ENCODE measurements around the gene SCRN2.

The SCRN2 gene

DNA sequence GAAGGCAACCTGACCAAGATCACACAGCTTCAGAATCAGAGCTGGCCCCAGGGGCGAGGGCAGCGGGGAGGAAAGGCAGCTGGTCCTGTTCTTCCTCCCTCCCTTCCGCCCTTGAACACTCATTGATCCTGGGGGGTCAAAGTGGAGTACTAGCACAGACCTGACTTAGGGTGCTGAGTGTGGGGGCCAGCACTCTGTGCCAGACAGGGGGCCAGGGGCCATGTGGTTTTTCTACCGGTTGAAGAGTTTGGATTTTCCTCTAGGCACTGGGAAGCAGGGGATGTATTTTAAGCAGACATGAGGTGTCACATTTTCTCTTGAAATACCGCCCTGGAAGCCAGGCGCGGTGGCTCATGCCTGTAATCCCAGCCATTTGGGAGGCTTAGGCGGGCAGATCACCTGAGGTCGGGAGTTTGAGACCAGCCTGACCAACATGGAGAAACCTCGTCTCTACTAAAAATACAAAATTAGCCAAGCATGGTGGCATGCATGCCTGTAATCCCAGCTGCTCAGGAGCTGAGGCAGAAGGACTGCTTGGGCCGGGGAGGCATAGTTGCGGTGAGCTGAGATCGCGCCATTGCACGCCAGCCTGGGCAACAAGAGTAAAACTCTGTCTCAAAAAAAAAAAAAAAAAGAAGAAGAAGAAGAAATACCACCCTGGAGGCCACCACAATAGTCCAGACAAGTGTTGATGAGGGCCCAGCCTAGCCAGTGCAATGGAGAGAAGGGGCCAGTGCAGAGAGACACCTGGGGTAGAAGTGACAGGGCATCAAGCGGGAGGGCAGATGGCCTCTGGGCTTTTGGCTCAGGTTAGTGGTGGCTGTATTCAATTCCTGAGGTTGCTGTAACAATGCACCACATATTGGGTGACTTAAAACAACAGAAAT is 34.8 kb downstream of the SCRN2 start:
- no peaks in the 10 kb centered on the region for H3K36me3 ChIP-seq (ENCODE audit: control insufficient read depth, insufficient read depth, low read length)
- DNase-seq = no peak
- H3K4me1 ChIP-seq (ENCODE audit: control insufficient read depth, low read depth, low read length) = no peaks in the 10 kb centered on the region
- H3K79me2 ChIP-seq (ENCODE audit: control insufficient read depth, insufficient read depth, low read length) = no peaks in the 10 kb centered on the region
- no peak overlapping the region for H3K4me3 ChIP-seq (ENCODE audit: low read length)
- no peak overlapping the region for H2AK5ac ChIP-seq (ENCODE audit: low read length)
- no peak overlapping the region for H2BK15ac ChIP-seq (replicated peaks; ENCODE audit: low read depth)
- H3K9ac ChIP-seq (ENCODE audit: low read length) = no peak overlapping the region
- H3K79me1 ChIP-seq (ENCODE audit: low read length) = no peaks in the 10 kb centered on the region
- no peak overlapping the region for H3K56ac ChIP-seq (ENCODE audit: low read length)
- no CpG with 5 or more reads among the region's 16 CpGs for WGBS (ENCODE audit: extremely low coverage, insufficient coverage, low lambda C conversion rate)
- no peak overlapping the region for H4K8ac ChIP-seq (ENCODE audit: low read depth, low read length)
- no peak overlapping the region for H3K23ac ChIP-seq (ENCODE audit: low read length)
- H2BK120ac ChIP-seq (ENCODE audit: low read depth, low read length) = no peak overlapping the region
- no peak overlapping the region for H4K5ac ChIP-seq (ENCODE audit: low read length)
- no peak overlapping the region for H2BK5ac ChIP-seq (ENCODE audit: low read length)
- H3K18ac ChIP-seq (ENCODE audit: low read length) = no peak overlapping the region
- no peak overlapping the region for H3K4me2 ChIP-seq (ENCODE audit: low read length)
- H3K27ac ChIP-seq (ENCODE audit: low read depth, low read length) = no peak overlapping the region
- no peak overlapping the region for H3K4ac ChIP-seq (ENCODE audit: low read depth, low read length)
- H3K27me3 ChIP-seq (ENCODE audit: insufficient read depth, low read length, poor library complexity) = no peaks in the 10 kb centered on the region

DNA sequence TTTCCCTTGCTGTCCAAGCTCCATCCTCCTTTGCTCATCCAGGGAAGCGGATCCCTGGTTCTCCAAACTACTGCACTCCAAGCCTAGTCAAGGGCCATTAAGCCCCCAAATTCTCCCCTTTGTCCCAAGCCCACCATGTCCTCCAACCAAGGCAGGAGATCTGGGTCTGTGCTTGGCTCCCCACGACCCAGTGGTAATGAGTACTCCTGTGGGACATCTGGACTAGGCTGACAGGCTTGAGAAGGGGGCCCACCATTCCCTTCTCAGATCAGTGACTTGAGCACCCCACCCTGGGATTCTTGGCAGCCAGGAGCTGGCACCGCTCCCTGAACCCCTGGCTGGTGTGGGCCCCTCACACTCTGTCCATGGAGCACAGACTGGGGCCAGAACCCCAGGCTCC is 36.6 kb downstream of the SCRN2 start:
- Histone ChIP-seq H2BK15ac (replicated peaks; ENCODE audit: low read depth) (no peak overlapping the region), H3K27me3 (ENCODE audit: insufficient read depth, low read length, poor library complexity) (no peaks in the 10 kb centered on the region), H3K4me3 (ENCODE audit: low read length) (no peak overlapping the region), H3K36me3 (ENCODE audit: control insufficient read depth, insufficient read depth, low read length) (no peaks in the 10 kb centered on the region), H3K9ac (ENCODE audit: low read length) (no peak overlapping the region), H2BK120ac (ENCODE audit: low read depth, low read length) (no peak overlapping the region), H2BK5ac (ENCODE audit: low read length) (no peak overlapping the region), H3K4ac (ENCODE audit: low read depth, low read length) (no peak overlapping the region), H3K27ac (ENCODE audit: low read depth, low read length) (no peak overlapping the region), H3K79me1 (ENCODE audit: low read length) (no peaks in the 10 kb centered on the region), H4K5ac (ENCODE audit: low read length) (no peak overlapping the region), H3K23ac (ENCODE audit: low read length) (no peak overlapping the region), H2AK5ac (ENCODE audit: low read length) (no peak overlapping the region), H3K4me2 (ENCODE audit: low read length) (no peak overlapping the region), H4K8ac (ENCODE audit: low read depth, low read length) (no peak overlapping the region), H3K56ac (ENCODE audit: low read length) (no peak overlapping the region), H3K18ac (ENCODE audit: low read length) (no peak overlapping the region), H3K79me2 (ENCODE audit: control insufficient read depth, insufficient read depth, low read length) (no peaks in the 10 kb centered on the region), H3K4me1 (ENCODE audit: control insufficient read depth, low read depth, low read length) (no peaks in the 10 kb centered on the region)
- no CpG with 5 or more reads among the region's 3 CpGs for WGBS (ENCODE audit: extremely low coverage, insufficient coverage, low lambda C conversion rate)
- no peak for DNase-seq

DNA sequence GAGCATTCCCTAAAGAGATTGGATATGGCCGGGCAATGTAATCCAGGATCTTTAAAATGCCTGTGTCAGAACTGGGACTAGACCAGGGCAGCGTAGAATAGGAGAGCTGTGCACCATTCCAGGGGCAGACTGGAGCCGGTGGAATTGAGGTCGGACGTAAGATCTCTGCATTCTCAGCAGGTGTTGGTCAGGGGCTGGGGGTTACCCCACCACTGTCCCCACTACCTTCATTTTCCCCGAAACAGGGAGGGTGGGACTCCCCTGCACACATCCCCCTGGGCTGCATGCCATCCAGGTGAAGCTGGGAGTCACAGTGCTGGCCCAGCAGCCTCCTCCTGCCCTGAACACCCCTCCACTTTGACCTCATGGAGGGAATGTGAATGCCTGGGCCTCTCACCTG is 37.3 kb downstream of the SCRN2 start:
- no peaks in the 10 kb centered on the region for H3K79me2 ChIP-seq (ENCODE audit: control insufficient read depth, insufficient read depth, low read length)
- H3K36me3 ChIP-seq (ENCODE audit: control insufficient read depth, insufficient read depth, low read length) = no peaks in the 10 kb centered on the region
- H2AK5ac ChIP-seq (ENCODE audit: low read length) = no peak overlapping the region
- H2BK5ac ChIP-seq (ENCODE audit: low read length) = no peak overlapping the region
- no peak overlapping the region for H3K9ac ChIP-seq (ENCODE audit: low read length)
- no peaks in the 10 kb centered on the region for H3K79me1 ChIP-seq (ENCODE audit: low read length)
- no peak overlapping the region for H3K18ac ChIP-seq (ENCODE audit: low read length)
- no peak overlapping the region for H3K4me2 ChIP-seq (ENCODE audit: low read length)
- H3K27ac ChIP-seq (ENCODE audit: low read depth, low read length) = no peak overlapping the region
- H3K4ac ChIP-seq (ENCODE audit: low read depth, low read length) = no peak overlapping the region
- WGBS (ENCODE audit: extremely low coverage, insufficient coverage, low lambda C conversion rate) = no CpG with 5 or more reads among the region's 6 CpGs
- H3K4me3 ChIP-seq (ENCODE audit: low read length) = no peak overlapping the region
- no peak overlapping the region for H3K56ac ChIP-seq (ENCODE audit: low read length)
- H2BK120ac ChIP-seq (ENCODE audit: low read depth, low read length) = no peak overlapping the region
- no peak for DNase-seq
- no peaks in the 10 kb centered on the region for H3K4me1 ChIP-seq (ENCODE audit: control insufficient read depth, low read depth, low read length)
- H4K5ac ChIP-seq (ENCODE audit: low read length) = no peak overlapping the region
- H4K8ac ChIP-seq (ENCODE audit: low read depth, low read length) = no peak overlapping the region
- no peak overlapping the region for H3K23ac ChIP-seq (ENCODE audit: low read length)
- H2BK15ac ChIP-seq (replicated peaks; ENCODE audit: low read depth) = no peak overlapping the region
- H3K27me3 ChIP-seq (ENCODE audit: insufficient read depth, low read length, poor library complexity) = no peaks in the 10 kb centered on the region

DNA sequence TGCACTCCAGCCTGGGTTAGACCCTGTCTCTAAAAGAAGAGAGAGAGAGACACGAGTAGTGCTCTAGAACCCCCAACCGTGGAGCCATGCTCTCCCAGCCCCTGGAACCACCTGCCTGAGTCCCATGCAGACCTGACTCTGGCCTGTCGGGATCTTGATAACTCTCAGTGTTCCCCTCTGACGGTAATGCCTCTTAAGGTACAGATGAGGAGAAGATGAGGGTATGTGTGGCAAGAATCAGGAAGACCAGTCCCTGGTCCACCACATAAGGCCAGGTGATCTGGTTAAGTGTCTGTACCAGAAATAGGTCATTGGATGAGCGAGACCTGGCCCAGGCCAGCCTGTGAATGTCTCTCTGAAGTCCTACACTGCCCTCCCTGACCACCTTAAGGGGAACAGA is 37.9 kb downstream of the SCRN2 start:
- no peak overlapping the region for H3K9ac ChIP-seq (ENCODE audit: low read length)
- H3K4me2 ChIP-seq (ENCODE audit: low read length) = no peak overlapping the region
- H3K79me1 ChIP-seq (ENCODE audit: low read length) = no peaks in the 10 kb centered on the region
- H3K4me3 ChIP-seq (ENCODE audit: low read length) = no peak overlapping the region
- no peak overlapping the region for H3K56ac ChIP-seq (ENCODE audit: low read length)
- no peaks in the 10 kb centered on the region for H3K4me1 ChIP-seq (ENCODE audit: control insufficient read depth, low read depth, low read length)
- no peak overlapping the region for H4K5ac ChIP-seq (ENCODE audit: low read length)
- no peak for DNase-seq
- WGBS (ENCODE audit: extremely low coverage, insufficient coverage, low lambda C conversion rate) = no CpG with 5 or more reads among the region's 5 CpGs
- H3K23ac ChIP-seq (ENCODE audit: low read length) = no peak overlapping the region
- H2BK5ac ChIP-seq (ENCODE audit: low read length) = no peak overlapping the region
- H2AK5ac ChIP-seq (ENCODE audit: low read length) = no peak overlapping the region
- H3K79me2 ChIP-seq (ENCODE audit: control insufficient read depth, insufficient read depth, low read length) = no peaks in the 10 kb centered on the region
- no peak overlapping the region for H3K4ac ChIP-seq (ENCODE audit: low read depth, low read length)
- H3K27me3 ChIP-seq (ENCODE audit: insufficient read depth, low read length, poor library complexity) = no peaks in the 10 kb centered on the region
- H3K18ac ChIP-seq (ENCODE audit: low read length) = no peak overlapping the region
- no peak overlapping the region for H2BK15ac ChIP-seq (replicated peaks; ENCODE audit: low read depth)
- no peak overlapping the region for H2BK120ac ChIP-seq (ENCODE audit: low read depth, low read length)
- no peak overlapping the region for H3K27ac ChIP-seq (ENCODE audit: low read depth, low read length)
- H4K8ac ChIP-seq (ENCODE audit: low read depth, low read length) = no peak overlapping the region
- no peaks in the 10 kb centered on the region for H3K36me3 ChIP-seq (ENCODE audit: control insufficient read depth, insufficient read depth, low read length)

DNA sequence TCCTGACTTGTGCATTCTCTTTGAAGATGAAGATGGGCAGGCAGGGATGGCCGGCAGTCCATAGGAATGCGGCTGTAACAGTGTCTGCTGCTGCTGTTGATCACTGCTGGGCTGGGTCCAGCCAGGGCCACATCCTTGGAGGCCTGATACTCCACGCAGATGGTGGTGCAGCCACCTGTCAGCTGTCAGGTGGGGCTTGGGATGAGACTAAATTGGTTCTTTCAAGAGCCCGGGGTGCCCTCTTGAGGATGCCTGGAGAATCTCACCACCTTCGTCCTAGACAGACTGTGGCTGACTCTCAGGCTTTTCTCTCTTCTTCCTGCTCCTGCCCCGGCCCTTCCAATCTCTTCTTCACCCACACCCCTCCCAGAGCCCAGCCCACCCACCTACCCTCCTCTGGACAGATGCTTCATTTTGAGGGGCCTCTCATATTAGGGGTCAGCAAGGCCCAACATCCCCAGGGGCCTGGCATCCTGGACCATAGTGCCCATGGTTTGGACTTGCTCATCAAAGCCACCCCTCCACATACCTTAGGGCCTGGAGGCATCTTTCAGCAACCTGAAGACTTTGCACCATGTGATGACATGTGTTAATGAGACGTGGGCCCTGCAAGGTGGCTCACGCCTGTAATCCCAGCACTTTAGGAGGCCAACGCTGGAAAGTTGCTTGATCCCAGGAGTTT is 38.6 kb downstream of the SCRN2 start:
- Histone ChIP-seq H3K56ac (ENCODE audit: low read length) (no peak overlapping the region), H4K5ac (ENCODE audit: low read length) (no peak overlapping the region), H3K4me1 (ENCODE audit: control insufficient read depth, low read depth, low read length) (no peaks in the 10 kb centered on the region), H3K27ac (ENCODE audit: low read depth, low read length) (no peak overlapping the region), H4K8ac (ENCODE audit: low read depth, low read length) (no peak overlapping the region), H3K79me2 (ENCODE audit: control insufficient read depth, insufficient read depth, low read length) (no peaks in the 10 kb centered on the region), H2BK120ac (ENCODE audit: low read depth, low read length) (no peak overlapping the region), H3K36me3 (ENCODE audit: control insufficient read depth, insufficient read depth, low read length) (no peaks in the 10 kb centered on the region), H3K18ac (ENCODE audit: low read length) (no peak overlapping the region), H3K4me3 (ENCODE audit: low read length) (no peak overlapping the region), H3K27me3 (ENCODE audit: insufficient read depth, low read length, poor library complexity) (no peaks in the 10 kb centered on the region), H2BK5ac (ENCODE audit: low read length) (no peak overlapping the region), H3K4ac (ENCODE audit: low read depth, low read length) (no peak overlapping the region), H2BK15ac (replicated peaks; ENCODE audit: low read depth) (no peak overlapping the region), H3K9ac (ENCODE audit: low read length) (no peak overlapping the region), H2AK5ac (ENCODE audit: low read length) (no peak overlapping the region), H3K23ac (ENCODE audit: low read length) (no peak overlapping the region), H3K79me1 (ENCODE audit: low read length) (no peaks in the 10 kb centered on the region), H3K4me2 (ENCODE audit: low read length) (no peak overlapping the region)
- WGBS (ENCODE audit: extremely low coverage, insufficient coverage, low lambda C conversion rate) = no CpG with 5 or more reads among the region's 9 CpGs
- DNase-seq = peak; percentile 74
